GM06990 (cell line): ENCODE data around the gene NEK2.
"Not testable (repeated sequence)": the region's sequence is repeated elsewhere in the genome, so short reads cannot be mapped to it uniquely, and the experiment has no call there.

ENCODE experiments used
- DNase-seq: peaks from one replicate; pipeline ENCODE4 v3.0.0-alpha.2; 2011; ENCODE audit not compliant: insufficient read length; ENCODE audit errors: extremely low read depth
- H3K27me3 ChIP-seq: replicated peaks from 2 replicates; pipeline ENCODE4 v1.6.0; 2011; ENCODE audit warnings: low read length; ENCODE audit not compliant: control insufficient read depth, insufficient read depth
- H3K36me3 ChIP-seq: 2 replicates; pipeline ENCODE4 v1.5.1; 2011; ENCODE audit warnings: low read length; ENCODE audit not compliant: control insufficient read depth, insufficient read depth
- H3K4me3 ChIP-seq: replicated peaks from 2 replicates; pipeline ENCODE4 v1.5.1; 2011; ENCODE audit warnings: low read depth, mild to moderate bottlenecking, control low read depth, low read length
- TF ChIP-seq, protein P1 (sequence below): IDR thresholded peaks from 2 replicates; pipeline ENCODE4 v1.5.1; 2011; ENCODE audit warnings: low read length, control low read depth, mild to moderate bottlenecking, inconsistent platforms; ENCODE audit not compliant: insufficient read depth, poor library complexity, severe bottlenecking

NEK2 gene

DNA sequence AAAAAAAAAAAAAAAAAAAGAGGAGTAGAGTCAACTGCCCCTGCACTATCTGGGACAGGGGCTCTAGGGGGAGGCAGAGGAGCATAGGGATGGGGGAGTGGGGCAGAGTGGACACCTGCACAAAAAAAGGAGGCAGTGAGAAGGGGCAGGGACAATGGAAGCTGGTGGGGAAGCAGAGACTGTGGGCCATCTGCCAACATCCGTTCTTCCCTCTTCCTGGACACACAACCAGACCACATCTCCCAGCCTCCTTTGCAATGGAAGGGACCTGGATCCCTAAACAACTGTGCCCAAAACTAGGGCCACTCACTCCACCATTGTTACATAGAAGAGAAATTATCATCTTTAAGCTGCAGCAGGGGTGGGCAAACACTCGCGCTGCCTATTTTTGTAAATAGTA lies 38.4 kb downstream of the NEK2 start:
- no peak for DNase-seq
- H3K27me3 ChIP-seq = no peaks in the 10 kb centered on the region
- TF ChIP-seq, protein P1, sequence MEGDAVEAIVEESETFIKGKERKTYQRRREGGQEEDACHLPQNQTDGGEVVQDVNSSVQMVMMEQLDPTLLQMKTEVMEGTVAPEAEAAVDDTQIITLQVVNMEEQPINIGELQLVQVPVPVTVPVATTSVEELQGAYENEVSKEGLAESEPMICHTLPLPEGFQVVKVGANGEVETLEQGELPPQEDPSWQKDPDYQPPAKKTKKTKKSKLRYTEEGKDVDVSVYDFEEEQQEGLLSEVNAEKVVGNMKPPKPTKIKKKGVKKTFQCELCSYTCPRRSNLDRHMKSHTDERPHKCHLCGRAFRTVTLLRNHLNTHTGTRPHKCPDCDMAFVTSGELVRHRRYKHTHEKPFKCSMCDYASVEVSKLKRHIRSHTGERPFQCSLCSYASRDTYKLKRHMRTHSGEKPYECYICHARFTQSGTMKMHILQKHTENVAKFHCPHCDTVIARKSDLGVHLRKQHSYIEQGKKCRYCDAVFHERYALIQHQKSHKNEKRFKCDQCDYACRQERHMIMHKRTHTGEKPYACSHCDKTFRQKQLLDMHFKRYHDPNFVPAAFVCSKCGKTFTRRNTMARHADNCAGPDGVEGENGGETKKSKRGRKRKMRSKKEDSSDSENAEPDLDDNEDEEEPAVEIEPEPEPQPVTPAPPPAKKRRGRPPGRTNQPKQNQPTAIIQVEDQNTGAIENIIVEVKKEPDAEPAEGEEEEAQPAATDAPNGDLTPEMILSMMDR = no peak
- no peak overlapping the region for H3K4me3 ChIP-seq
- H3K36me3 ChIP-seq = no peaks in the 10 kb centered on the region

DNA sequence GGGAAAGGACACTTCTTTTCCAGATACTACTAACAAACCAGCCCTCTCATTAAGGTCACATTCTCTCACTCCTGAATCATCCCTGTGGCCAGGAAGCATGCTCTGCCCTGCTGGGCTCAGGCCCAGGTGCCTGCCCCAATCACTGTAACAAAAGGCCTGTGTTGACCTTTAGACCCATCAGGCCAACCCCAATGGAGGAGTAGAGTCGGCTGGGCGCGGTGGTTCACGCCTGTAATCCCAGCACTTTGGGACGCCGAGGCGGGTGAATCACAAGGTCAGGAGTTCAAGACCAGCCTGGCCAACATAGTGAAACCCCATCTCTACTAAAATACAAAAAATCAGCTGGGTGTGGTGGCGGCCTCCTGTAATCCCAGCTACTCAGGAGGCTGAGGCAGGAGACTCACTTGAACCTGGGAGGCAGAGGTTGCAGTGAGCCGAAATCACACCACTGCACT lies 38.8 kb downstream of the NEK2 start:
- H3K4me3 ChIP-seq, H3K27me3 ChIP-seq, DNase-seq, H3K36me3 ChIP-seq: not testable (repeated sequence)

DNA sequence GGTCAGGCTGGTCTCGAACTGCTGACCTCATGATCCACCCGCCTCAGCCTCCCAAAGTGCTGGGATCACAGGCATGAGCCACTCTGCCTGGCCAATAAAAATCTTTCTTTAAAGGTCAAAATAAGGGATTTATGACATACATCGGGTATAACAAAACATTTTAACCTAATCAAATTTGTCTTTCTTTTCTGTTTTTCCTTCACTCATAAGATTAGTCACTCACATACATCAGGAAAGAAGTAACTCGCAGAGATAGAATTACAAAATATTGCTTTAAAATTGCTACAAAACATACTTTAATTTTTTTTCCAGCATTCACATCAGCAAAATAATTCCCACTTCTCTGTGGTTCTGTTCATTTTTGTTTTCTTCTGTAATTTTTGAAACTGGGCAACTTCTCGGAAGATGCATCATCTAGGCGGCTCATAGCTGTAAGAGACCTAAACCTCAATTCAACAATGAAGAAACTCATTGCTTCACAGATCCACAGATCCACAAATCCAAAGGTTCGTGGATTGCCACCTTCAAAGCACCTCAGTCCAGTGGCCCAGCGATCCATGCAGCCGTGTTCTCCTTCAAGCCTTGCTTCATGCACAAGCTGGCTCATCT lies 39.7 kb downstream of the NEK2 start:
- Histone ChIP-seq H3K27me3 (no peaks in the 10 kb centered on the region), H3K36me3 (no peaks in the 10 kb centered on the region), H3K4me3 (no peak overlapping the region)
- TF ChIP-seq, protein P1 = no peak
- no peak for DNase-seq

DNA sequence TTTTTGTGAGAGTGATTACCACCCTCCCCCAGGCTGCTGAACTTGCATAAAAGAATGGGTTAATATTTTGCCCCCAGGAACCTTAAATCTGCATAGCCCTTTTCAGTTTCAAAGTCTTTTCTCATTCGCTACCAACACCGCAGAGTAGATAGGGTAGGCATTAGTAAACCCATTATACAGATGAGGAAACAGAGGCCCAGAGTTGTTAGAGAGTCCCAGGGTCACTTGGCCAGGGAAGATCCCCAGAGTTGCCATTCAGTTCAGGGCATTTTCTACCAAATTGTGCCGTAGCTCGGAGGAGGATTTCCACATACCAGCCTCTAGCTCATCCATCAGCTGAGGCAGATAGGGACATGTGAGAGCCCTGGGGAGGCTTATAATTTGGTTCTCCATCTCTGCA lies 40.5 kb downstream of the NEK2 start:
- no peaks in the 10 kb centered on the region for H3K36me3 ChIP-seq
- TF ChIP-seq, protein P1 = no peak
- DNase-seq = no peak
- no peaks in the 10 kb centered on the region; the same call in 1 of the 2 replicates for H3K27me3 ChIP-seq
- no peak overlapping the region for H3K4me3 ChIP-seq

DNA sequence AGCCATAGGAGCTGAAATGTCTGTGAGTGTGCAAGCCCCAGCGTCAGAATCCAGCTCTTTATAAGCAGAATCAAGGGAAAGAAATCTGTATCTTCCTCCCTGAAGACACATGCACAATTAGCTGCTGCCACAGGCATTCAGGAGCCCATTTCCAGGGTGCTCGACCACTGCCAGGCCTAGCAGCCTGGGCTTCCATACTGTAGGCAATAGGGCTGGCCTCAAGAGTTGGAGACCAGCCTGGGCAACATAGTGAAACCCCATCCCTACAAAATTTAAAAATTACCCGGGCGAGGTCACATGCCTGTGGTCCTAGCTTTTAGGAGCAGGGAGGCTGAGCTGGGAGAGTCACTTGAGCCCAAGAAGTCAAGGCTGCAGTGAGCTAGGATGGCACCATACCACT lies 41.0 kb downstream of the NEK2 start:
- H3K36me3 ChIP-seq = no peaks in the 10 kb centered on the region
- no peak overlapping the region for H3K4me3 ChIP-seq
- no peak for DNase-seq
- TF ChIP-seq, protein P1 = no peak
- H3K27me3 ChIP-seq = no peaks in the 10 kb centered on the region; the same call in 1 of the 2 replicates

DNA sequence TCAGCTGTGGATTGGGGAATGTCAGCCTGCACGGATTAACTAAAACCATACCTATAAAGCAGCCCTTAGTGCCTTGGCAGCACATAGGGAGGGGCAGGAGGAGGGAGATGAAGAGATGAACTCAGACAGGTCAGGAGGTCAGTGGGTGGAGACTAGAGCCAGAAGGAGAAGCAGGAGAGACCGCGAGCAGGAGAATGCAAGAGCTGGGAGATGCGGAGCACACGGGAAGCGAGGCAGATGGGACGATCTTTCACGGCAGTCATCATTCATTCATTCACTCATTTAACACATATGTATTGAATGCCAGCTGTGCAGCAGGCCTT lies 41.9 kb downstream of the NEK2 start:
- H3K36me3 ChIP-seq = no peaks in the 10 kb centered on the region
- H3K27me3 ChIP-seq = no peaks in the 10 kb centered on the region; the same call in 1 of the 2 replicates
- TF ChIP-seq, protein P1 = no peak
- no peak overlapping the region for H3K4me3 ChIP-seq
- no peak for DNase-seq
